HG03432 (cell line): ENCODE data around the gene GPR142.
A peak's percentile ranks its signal among the peaks of the same experiment; 100 is the strongest.

Experiments
- ATAC-seq: cut with Tn5 transposase; IDR thresholded peaks from one replicate; pipeline ENCODE4 v1.9.1; 2021; ENCODE audit warnings: mild to moderate bottlenecking, moderate library complexity; ENCODE audit not compliant: unreplicated experiment

Gene GPR142

GRCh38 chr17:74367206-74367605 lies at the start of gene GPR142:
Gene GPR142, plus strand, starts transcription at chr17:74367506. Its CDS starts 2,035 bp downstream, at chr17:74369541.
- no peak for ATAC-seq

GRCh38 chr17:74318391-74318790 lies 48.9 kb upstream of the GPR142 start:
- no peak for ATAC-seq

DNA sequence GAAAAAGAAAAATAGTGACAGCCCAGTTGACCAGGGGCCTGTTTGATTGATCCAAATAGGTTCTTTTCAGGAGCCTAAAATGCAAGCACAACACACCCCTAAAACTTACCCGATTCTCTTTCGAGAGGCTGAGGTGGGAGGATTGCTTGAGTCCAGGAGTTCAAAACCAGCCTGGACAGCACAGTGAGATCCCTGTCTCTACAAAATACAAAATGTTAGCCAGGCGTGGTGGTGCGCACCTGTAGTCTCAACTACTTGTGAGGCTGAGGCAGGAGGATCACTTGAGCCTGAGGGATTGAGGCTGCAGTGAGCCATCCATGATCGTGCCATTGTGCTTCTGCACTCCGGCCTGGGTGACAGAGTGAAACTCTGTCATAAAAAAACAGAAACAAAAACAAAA lies 42.8 kb upstream of the GPR142 start:
- no peak for ATAC-seq

DNA sequence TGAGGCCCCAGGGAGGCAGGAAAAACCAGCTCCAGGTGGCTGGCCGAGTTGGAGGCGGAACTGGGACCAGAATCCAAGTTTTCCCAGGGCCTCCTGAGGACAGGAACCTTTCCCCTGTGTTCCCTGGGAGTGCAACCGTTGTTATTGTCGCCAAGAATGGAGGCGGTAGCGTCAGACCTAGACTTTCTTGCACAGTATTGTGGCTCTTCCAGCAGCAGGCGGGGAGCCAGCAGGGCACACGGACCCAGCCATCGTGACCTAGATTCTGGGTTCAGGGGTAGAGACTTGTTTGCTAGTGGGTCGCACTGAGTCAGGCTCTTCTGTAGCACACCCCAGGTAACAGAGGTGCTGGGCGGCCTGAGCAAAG lies 41.9 kb upstream of the GPR142 start:
- peak; percentile 8 for ATAC-seq

GRCh38 chr17:74325743-74326379 lies 41.4 kb upstream of the GPR142 start, which contains the start of gene KIF19:
Gene KIF19, plus strand, starts transcription at chr17:74326226. Its CDS starts 124 bp downstream, at chr17:74326350.
- peak; percentile 75 for ATAC-seq

GRCh38 chr17:74326506-74326905 lies 40.8 kb upstream of the GPR142 start:
- no peak for ATAC-seq

DNA sequence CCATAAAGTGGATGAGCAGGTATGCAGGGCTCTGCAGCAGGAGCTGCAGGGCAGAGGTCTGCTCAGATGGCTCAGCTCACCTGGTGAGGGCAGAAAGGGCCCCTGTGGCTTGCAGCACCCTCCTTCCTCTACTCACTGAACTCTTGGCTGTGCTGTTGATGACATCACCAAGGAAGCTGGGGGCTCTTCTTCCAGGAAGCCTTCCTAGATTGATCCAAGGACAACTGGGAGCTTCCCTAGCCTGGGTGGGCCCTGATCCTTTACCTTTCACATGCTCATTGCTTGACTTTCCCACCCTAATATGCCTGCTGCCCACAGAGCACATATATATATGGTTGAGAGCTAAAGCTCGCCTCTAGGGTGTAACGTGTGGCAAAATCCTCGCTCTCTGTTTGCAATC lies 38.8 kb upstream of the GPR142 start:
- ATAC-seq = no peak

DNA sequence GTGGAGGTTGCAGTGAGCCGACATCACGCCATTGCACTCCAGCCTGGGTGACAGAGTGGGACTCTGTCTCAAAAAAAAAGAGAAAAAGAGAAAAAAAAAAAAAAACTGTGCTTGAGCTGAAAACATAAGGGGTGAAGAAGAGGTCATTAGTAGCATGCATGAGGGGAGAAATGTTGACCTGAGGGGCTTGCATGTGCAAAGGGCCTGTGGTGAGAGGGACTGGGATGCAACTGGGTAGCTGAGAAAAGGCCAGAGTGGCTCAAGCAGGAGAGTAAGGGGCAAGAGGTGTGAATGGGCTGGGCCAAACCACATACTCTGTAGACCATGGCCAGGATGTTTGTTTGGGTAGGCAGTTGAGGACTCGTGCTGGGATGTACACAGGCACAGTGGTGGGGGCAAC lies 37.9 kb upstream of the GPR142 start:
- ATAC-seq = no peak

GRCh38 chr17:74330446-74330845 lies 36.9 kb upstream of the GPR142 start:
- ATAC-seq = no peak

- no peak for ATAC-seq
Measured at GRCh38 chr17:74332017-74332650, 35.2 kb upstream of the GPR142 start.

GRCh38 chr17:74332763-74333283 lies 34.5 kb upstream of the GPR142 start:
- ATAC-seq = no peak

- no peak for ATAC-seq
Measured at GRCh38 chr17:74334393-74335039, 32.8 kb upstream of the GPR142 start.

DNA sequence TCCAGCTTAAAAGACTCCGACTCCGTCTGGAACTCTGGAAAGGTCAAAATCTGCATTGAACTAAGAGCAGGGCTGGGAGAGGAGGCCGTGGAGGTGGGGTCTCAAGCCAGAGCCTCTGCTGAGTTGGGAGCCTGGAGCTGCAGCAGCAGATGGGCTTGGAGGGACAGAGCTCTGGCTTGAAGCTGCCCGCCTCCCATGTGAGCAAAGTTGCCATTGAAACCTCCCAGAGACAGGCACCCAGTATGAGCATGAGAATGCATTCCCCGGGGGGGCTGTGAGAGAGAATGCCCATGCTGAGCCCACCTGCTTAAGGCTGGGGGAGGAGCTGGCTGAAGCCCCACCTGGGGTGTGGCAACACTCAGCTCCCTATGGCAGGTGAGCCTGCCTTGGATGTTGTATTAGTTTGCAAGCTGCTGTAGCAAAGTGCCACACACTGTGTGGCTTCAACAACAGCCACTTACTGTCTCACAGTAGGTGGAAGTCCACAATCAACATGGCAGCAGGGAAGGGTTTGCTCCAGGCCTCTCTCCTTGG lies 31.7 kb upstream of the GPR142 start:
- no peak for ATAC-seq

- ATAC-seq = no peak
Measured at GRCh38 chr17:74336307-74336706, 31.0 kb upstream of the GPR142 start.

DNA sequence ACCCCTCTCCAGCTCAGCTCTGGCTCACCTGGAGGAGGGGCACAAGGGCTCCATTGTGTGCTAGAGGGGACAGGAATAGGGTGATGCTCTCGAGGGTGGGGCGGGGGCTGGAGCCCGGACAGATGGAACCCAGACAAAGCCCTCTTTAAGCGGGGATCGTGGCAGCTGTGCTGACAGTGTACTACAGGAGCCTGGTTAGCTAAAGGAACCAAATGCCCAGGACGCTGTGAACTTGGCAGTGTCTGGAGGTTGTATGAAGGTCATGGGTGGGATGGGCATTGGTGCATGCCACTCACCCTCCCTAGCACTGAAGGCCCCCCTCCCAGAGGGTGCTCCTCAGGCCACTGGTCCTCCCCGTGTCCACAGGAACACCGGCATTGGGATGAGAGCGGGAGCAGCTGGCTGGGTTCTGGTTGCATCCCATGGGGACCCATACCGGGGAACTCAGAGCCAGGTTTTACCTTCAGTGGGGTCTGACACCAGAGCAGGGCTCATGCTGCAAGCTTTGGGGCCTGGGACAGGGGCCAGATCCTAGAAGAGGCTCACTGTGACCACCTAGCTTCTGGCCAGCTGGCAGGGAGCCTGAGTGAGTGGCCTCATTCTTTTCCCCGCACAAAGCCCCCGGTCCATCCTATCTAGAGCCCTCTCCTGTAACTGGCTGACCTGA lies 29.3 kb upstream of the GPR142 start:
- no peak for ATAC-seq

- ATAC-seq = no peak
Measured at GRCh38 chr17:74339537-74340195, 27.6 kb upstream of the GPR142 start.

- no peak for ATAC-seq
Measured at GRCh38 chr17:74340470-74341023, 26.8 kb upstream of the GPR142 start.

- no peak for ATAC-seq
Measured at GRCh38 chr17:74342224-74342623, 25.1 kb upstream of the GPR142 start.

DNA sequence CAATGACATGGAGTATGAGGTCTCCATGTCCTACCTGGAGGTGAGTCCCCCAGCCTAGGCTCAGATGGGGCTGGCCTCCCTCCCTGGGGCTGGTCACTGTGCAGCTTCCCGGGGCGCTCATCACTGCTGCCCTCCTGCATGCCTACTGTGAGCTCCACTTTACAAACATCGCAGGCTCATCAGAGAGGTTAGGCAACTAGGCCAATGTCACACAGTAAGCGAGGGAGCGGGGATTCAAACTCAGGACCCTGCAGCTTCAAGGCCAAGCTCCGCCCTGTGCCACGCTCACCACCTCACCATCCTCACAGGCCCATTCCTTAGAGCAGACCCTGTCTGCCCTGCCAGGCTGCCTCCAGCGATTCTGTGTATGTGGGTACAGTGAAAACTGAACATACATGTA lies 24.2 kb upstream of the GPR142 start:
- no peak for ATAC-seq

DNA sequence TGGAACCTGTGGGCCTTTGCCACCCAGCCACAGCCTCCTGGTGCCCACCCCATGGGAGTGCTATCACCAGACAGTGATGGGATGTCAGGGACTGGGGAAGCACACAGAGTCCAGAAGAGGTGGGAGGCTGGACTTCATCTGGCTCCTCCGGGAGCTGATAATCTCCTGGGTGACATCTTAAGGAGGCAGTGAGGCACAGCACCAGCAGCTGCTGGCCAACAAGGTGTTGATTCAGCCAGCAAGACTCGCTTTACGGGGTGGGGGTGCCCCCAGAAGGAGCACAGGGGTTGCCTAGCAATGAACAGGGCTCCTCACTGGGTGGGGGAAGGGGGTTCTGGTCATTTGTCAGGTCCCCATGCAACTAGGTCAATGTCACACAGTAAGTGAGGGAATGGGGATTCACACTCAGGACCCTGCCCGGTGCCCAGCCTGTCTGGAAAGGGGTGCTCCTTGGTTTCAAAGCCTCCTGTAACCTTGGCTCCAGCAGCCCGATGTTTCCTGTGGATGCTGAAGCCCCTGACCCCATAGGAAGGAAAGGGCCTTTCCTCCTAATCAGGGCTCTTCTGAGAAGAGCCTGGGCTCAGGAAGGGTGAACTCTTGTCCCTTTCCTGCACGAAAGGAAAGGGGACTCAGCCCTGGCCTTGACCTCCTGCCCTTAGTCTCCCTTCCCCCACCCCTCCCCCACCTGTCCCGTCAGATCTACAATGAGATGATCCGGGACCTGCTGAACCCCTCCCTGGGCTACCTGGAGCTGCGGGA lies 23.6 kb upstream of the GPR142 start:
- no peak for ATAC-seq
